T-helper 17 cell (primary cell): ENCODE measurements around the gene S100A16. TPM values are rescaled to one million over a fixed set of nuclear protein-coding genes. Genes with fewer than 3 reads are reported as not detected.
A peak's percentile ranks its signal among the peaks of the same experiment; 100 is the strongest.

Experiments
- ATAC-seq: fragments of 150-1000 bp; cut with Tn5 transposase; 2 replicates; pipeline ENCODE4 v1.10.0; 2021; ENCODE audit warnings: mild to moderate bottlenecking, moderate library complexity
- DNase-seq, 3 donors: peaks; one replicate each; pipeline versions ENCODE4 v3.0.0 to v3.0.0-alpha.2; 2020 to 2021
- H3K9me3 ChIP-seq: one replicate; pipeline ENCODE4 v1.7.0; 2013; ENCODE audit warnings: low read length, mild to moderate bottlenecking; ENCODE audit not compliant: control insufficient read depth, poor library complexity, severe bottlenecking
- H3K27ac Mint-ChIP-seq: one replicate; pipeline ENCODE4 v1.8.0; 2022; ENCODE audit warnings: mild to moderate bottlenecking, moderate library complexity, mixed read lengths
- H3K27me3 Mint-ChIP-seq: one replicate; pipeline ENCODE4 v1.8.0; 2022; ENCODE audit warnings: mixed read lengths
- H3K36me3 Mint-ChIP-seq: one replicate; pipeline ENCODE4 v1.8.0; 2022; ENCODE audit warnings: low read depth, mixed read lengths
- H3K4me1 Mint-ChIP-seq: one replicate; pipeline ENCODE4 v1.8.0; 2022; ENCODE audit warnings: mild to moderate bottlenecking, mixed read lengths
- H3K4me3 Mint-ChIP-seq: one replicate; pipeline ENCODE4 v1.8.0; 2022; ENCODE audit warnings: mild to moderate bottlenecking, moderate library complexity, mixed read lengths
- total RNA-seq, 4 donors: library from RNA in 2 of 4; stranded (reverse) in 2 of 4; gene quantifications; one replicate each; pipeline ENCODE4 v1.2.3 and lab custom pipeline; 2022 to 2026

S100A16 gene
- total RNA-seq = not detected
- total RNA-seq (lab: John Stamatoyannopoulos, UW) = 0 to 0.23 reads per million in 2 donors

GRCh38 chr1:153612755-153613331 is at the start of gene S100A16:
Gene S100A16 (minus strand): TSS chr1:153613137. CDS start chr1:153608151, 4,986 bp downstream.
- DNase-seq (no peak), ATAC-seq (no peak)
- Mint-ChIP-seq H3K4me1 (peaks cover 5% of the 10 kb centered on the region), H3K4me3 (no peak within 1 kb of the TSS), H3K36me3 (no peaks in the 10 kb centered on the region), H3K27me3 (peaks cover 14% of the 10 kb centered on the region), H3K27ac (peak within 1 kb of the TSS; percentile 43)
- no peaks in the 10 kb centered on the region for H3K9me3 ChIP-seq

GRCh38 chr1:153662269-153662668 is 49.3 kb upstream of the S100A16 start:
- DNase-seq = no peak
- Mint-ChIP-seq H3K27ac (no peak overlapping the region), H3K4me3 (no peak overlapping the region), H3K36me3 (peaks cover 7% of the 10 kb centered on the region), H3K4me1 (peaks cover 13% of the 10 kb centered on the region), H3K27me3 (no peaks in the 10 kb centered on the region)
- no peaks in the 10 kb centered on the region for H3K9me3 ChIP-seq
- ATAC-seq = no peak

GRCh38 chr1:153661111-153661708 is 48.3 kb upstream of the S100A16 start:
- peaks cover 7% of the 10 kb centered on the region for H3K36me3 Mint-ChIP-seq
- H3K9me3 ChIP-seq = no peaks in the 10 kb centered on the region
- DNase-seq (no peak), ATAC-seq (no peak)
- peaks cover 13% of the 10 kb centered on the region for H3K4me1 Mint-ChIP-seq
- peak overlapping the region; percentile 81 for H3K27ac Mint-ChIP-seq
- no peaks in the 10 kb centered on the region for H3K27me3 Mint-ChIP-seq
- H3K4me3 Mint-ChIP-seq = peak overlapping the region; percentile 9

- H3K9me3 ChIP-seq = no peaks in the 10 kb centered on the region
- Mint-ChIP-seq H3K4me3 (peak overlapping the region; percentile 94), H3K27me3 (no peaks in the 10 kb centered on the region), H3K4me1 (peaks cover 13% of the 10 kb centered on the region), H3K36me3 (peaks cover 2% of the 10 kb centered on the region), H3K27ac (peak overlapping the region; percentile 84)
- no peak for DNase-seq
- ATAC-seq = no peak
Measured at GRCh38 chr1:153659656-153660055, 46.7 kb upstream of the S100A16 start.

GRCh38 chr1:153659175-153659534 is 46.2 kb upstream of the S100A16 start:
- peak overlapping the region; percentile 84 for H3K27ac Mint-ChIP-seq
- peak overlapping the region; percentile 94 for H3K4me3 Mint-ChIP-seq
- H3K27me3 Mint-ChIP-seq = no peaks in the 10 kb centered on the region
- ATAC-seq = no peak
- DNase-seq = no peak
- H3K4me1 Mint-ChIP-seq = peaks cover 13% of the 10 kb centered on the region
- H3K36me3 Mint-ChIP-seq = peaks cover 2% of the 10 kb centered on the region
- H3K9me3 ChIP-seq = no peaks in the 10 kb centered on the region

- H3K4me1 Mint-ChIP-seq = peaks cover 15% of the 10 kb centered on the region
- DNase-seq (peak; percentile 80 to 81 (median 81)), ATAC-seq (peak; percentile 97)
- H3K27me3 Mint-ChIP-seq = no peaks in the 10 kb centered on the region
- H3K9me3 ChIP-seq = no peaks in the 10 kb centered on the region
- H3K4me3 Mint-ChIP-seq = peak within 1 kb of the TSS; percentile 94
- H3K36me3 Mint-ChIP-seq = peaks cover 2% of the 10 kb centered on the region
- H3K27ac Mint-ChIP-seq = peak within 1 kb of the TSS; percentile 84
Measured at GRCh38 chr1:153658400-153659174, 45.6 kb upstream of the S100A16 start, which contains the start of gene SNAPIN. Gene SNAPIN (plus strand): TSS chr1:153658703. CDS start chr1:153658744, 41 bp downstream.

GRCh38 chr1:153655333-153655732 is 42.4 kb upstream of the S100A16 start:
- no peak for ATAC-seq
- no peak overlapping the region for H3K27ac Mint-ChIP-seq

GRCh38 chr1:153652805-153653500 is 40.0 kb upstream of the S100A16 start:
- DNase-seq (no peak), ATAC-seq (no peak)
- Mint-ChIP-seq H3K4me1 (peaks cover 16% of the 10 kb centered on the region), H3K36me3 (no peaks in the 10 kb centered on the region), H3K27me3 (no peaks in the 10 kb centered on the region), H3K4me3 (no peak overlapping the region), H3K27ac (no peak overlapping the region)
- no peaks in the 10 kb centered on the region for H3K9me3 ChIP-seq

More at GRCh38 chr1:153655333-153655732, 42.4 kb upstream of the S100A16 start:
- no peaks in the 10 kb centered on the region for H3K9me3 ChIP-seq
- Mint-ChIP-seq H3K4me3 (no peak overlapping the region), H3K36me3 (no peaks in the 10 kb centered on the region), H3K27me3 (no peaks in the 10 kb centered on the region), H3K4me1 (peaks cover 13% of the 10 kb centered on the region)
- DNase-seq = no peak

- H3K4me3 Mint-ChIP-seq = no peak overlapping the region
Measured at GRCh38 chr1:153651771-153652170, 38.8 kb upstream of the S100A16 start.

GRCh38 chr1:153649863-153650235 is 36.9 kb upstream of the S100A16 start:
- peak overlapping the region; percentile 72 for H3K27ac Mint-ChIP-seq
- peak; percentile 15 for ATAC-seq

More at GRCh38 chr1:153651771-153652170, 38.8 kb upstream of the S100A16 start:
- Mint-ChIP-seq H3K27ac (no peak overlapping the region), H3K27me3 (no peaks in the 10 kb centered on the region), H3K36me3 (no peaks in the 10 kb centered on the region), H3K4me1 (peaks cover 21% of the 10 kb centered on the region)
- no peak for ATAC-seq
- DNase-seq = no peak
- H3K9me3 ChIP-seq = no peaks in the 10 kb centered on the region

GRCh38 chr1:153649137-153649862 is 36.4 kb upstream of the S100A16 start:
- Mint-ChIP-seq H3K36me3 (peaks cover 6% of the 10 kb centered on the region), H3K4me3 (peak overlapping the region; percentile 53), H3K27me3 (no peaks in the 10 kb centered on the region), H3K27ac (peak overlapping the region; percentile 72), H3K4me1 (peaks cover 38% of the 10 kb centered on the region)
- ATAC-seq (peak; percentile 84), DNase-seq (no peak)
- H3K9me3 ChIP-seq = no peaks in the 10 kb centered on the region

More at GRCh38 chr1:153649863-153650235, 36.9 kb upstream of the S100A16 start:
- peaks cover 34% of the 10 kb centered on the region for H3K4me1 Mint-ChIP-seq
- H3K4me3 Mint-ChIP-seq = peak overlapping the region; percentile 53
- no peak for DNase-seq
- no peaks in the 10 kb centered on the region for H3K27me3 Mint-ChIP-seq
- H3K36me3 Mint-ChIP-seq = peaks cover 6% of the 10 kb centered on the region
- H3K9me3 ChIP-seq = no peaks in the 10 kb centered on the region

GRCh38 chr1:153648000-153648643 is 35.2 kb upstream of the S100A16 start:
- H3K4me1 Mint-ChIP-seq = peaks cover 45% of the 10 kb centered on the region
- H3K9me3 ChIP-seq = no peaks in the 10 kb centered on the region
- H3K36me3 Mint-ChIP-seq = peaks cover 10% of the 10 kb centered on the region
- H3K4me3 Mint-ChIP-seq = no peak overlapping the region
- H3K27me3 Mint-ChIP-seq = no peaks in the 10 kb centered on the region
- H3K27ac Mint-ChIP-seq = peak overlapping the region; percentile 72
- DNase-seq (no peak), ATAC-seq (no peak)
